IMR-90 (cell line): ENCODE measurements around the gene DSE.

Experiments
- CEBPB ChIP-seq: IDR thresholded peaks from 2 replicates; pipeline ENCODE4 v1.6.1; 2012; ENCODE audit warnings: low read depth, low read length, improper control_type of control experiment
- POLR2A ChIP-seq: IDR thresholded peaks from 2 replicates; pipeline ENCODE4 v1.6.1; 2012; ENCODE audit warnings: mild to moderate bottlenecking, low read depth, low read length
- RAD21 ChIP-seq: IDR thresholded peaks from 2 replicates; pipeline ENCODE4 v1.6.1; 2012; ENCODE audit warnings: low read length, improper control_type of control experiment
- TF ChIP-seq, protein P1 (sequence below): conservative IDR thresholded peaks from 2 replicates; pipeline ENCODE4 v1.5.1; 2012; ENCODE audit warnings: mild to moderate bottlenecking, low read depth, low read length, improper control_type of control experiment

DNA sequence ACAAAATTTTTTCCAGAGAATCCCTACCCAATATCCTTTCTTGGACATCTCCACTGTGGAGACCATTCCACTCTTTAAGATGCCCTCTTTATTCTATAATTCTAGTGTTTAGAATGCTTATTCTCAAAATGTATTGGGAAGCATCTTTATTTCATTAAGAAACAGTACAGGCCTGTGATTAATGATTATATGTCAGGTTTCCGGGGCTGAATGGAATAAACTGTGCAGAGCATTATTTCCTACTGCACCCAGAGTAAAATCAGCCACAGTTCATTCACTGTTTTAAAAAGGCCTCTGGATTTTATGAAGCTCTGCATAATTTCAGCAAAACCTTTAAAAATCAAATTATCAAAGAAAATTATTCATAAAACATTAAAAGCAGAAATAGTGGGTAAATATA is 42.6 kb downstream of the DSE start:
- no peak for TF ChIP-seq POLR2A
- TF ChIP-seq, protein P1, sequence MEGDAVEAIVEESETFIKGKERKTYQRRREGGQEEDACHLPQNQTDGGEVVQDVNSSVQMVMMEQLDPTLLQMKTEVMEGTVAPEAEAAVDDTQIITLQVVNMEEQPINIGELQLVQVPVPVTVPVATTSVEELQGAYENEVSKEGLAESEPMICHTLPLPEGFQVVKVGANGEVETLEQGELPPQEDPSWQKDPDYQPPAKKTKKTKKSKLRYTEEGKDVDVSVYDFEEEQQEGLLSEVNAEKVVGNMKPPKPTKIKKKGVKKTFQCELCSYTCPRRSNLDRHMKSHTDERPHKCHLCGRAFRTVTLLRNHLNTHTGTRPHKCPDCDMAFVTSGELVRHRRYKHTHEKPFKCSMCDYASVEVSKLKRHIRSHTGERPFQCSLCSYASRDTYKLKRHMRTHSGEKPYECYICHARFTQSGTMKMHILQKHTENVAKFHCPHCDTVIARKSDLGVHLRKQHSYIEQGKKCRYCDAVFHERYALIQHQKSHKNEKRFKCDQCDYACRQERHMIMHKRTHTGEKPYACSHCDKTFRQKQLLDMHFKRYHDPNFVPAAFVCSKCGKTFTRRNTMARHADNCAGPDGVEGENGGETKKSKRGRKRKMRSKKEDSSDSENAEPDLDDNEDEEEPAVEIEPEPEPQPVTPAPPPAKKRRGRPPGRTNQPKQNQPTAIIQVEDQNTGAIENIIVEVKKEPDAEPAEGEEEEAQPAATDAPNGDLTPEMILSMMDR = no peak
- no peak for TF ChIP-seq RAD21
- no peak for TF ChIP-seq CEBPB
